OCI-LY1 (cell line): ENCODE results near the gene NTF3.

Experiments used
- H2AFZ ChIP-seq: fragments of 200-600 bp; sonication (generic), shearing (Covaris generic); 2 replicates; pipeline ENCODE4 v1.6.0; 2014; ENCODE audit warnings: antibody characterized with exemption, mild to moderate bottlenecking, low read length
- H3F3A ChIP-seq: fragments of 200-600 bp; sonication (generic), shearing (Covaris generic); 2 replicates; pipeline ENCODE4 v1.6.0; 2014; ENCODE audit warnings: mild to moderate bottlenecking, antibody characterized with exemption, low read length, moderate library complexity; ENCODE audit not compliant: insufficient read depth
- H3K27ac ChIP-seq: fragments of 200-600 bp; sonication (generic); 2 replicates; pipeline ENCODE4 v1.5.1; 2014; ENCODE audit warnings: low read length, mixed run types, mild to moderate bottlenecking, low read depth; ENCODE audit not compliant: poor library complexity, severe bottlenecking
- H3K27me3 ChIP-seq: fragments of 200-600 bp; sonication (generic); 2 replicates; pipeline ENCODE4 v1.6.0; 2014; ENCODE audit warnings: antibody characterized with exemption, mild to moderate bottlenecking, low read length, moderate library complexity; ENCODE audit not compliant: insufficient read depth
- H3K36me3 ChIP-seq: fragments of 200-600 bp; sonication (generic); 2 replicates; pipeline ENCODE4 v1.6.1; 2014; ENCODE audit warnings: mild to moderate bottlenecking, antibody characterized with exemption, low read length, moderate library complexity, mixed read lengths; ENCODE audit not compliant: insufficient read depth
- H3K4me1 ChIP-seq: fragments of 200-600 bp; sonication (generic); 2 replicates; pipeline ENCODE4 v1.5.1; 2014; ENCODE audit warnings: mild to moderate bottlenecking, low read length, moderate library complexity; ENCODE audit not compliant: insufficient read depth, severe bottlenecking
- H3K4me2 ChIP-seq: fragments of 200-600 bp; sonication (generic), shearing (Covaris generic); 2 replicates; pipeline ENCODE4 v1.6.1; 2014; ENCODE audit warnings: low read length
- H3K4me3 ChIP-seq: fragments of 200-600 bp; sonication (generic); 2 replicates; pipeline ENCODE4 v1.5.1; 2014; ENCODE audit warnings: low read length, low read depth, mild to moderate bottlenecking, mixed read lengths; ENCODE audit not compliant: poor library complexity, severe bottlenecking
- H3K79me2 ChIP-seq: fragments of 200-600 bp; shearing (Covaris generic); 2 replicates; pipeline ENCODE4 v1.6.1; 2016; ENCODE audit warnings: mixed run types, low read length, mixed read lengths; ENCODE audit not compliant: insufficient read depth
- H3K9ac ChIP-seq: fragments of 200-600 bp; sonication (generic), shearing (Covaris generic); 2 replicates; pipeline ENCODE4 v1.6.1; 2014; ENCODE audit warnings: mild to moderate bottlenecking, low read length, mixed read lengths
- H3K9me2 ChIP-seq: fragments of 200-600 bp; sonication (generic), shearing (Covaris generic); 2 replicates; pipeline ENCODE4 v1.6.1; 2014; ENCODE audit warnings: low read depth, mild to moderate bottlenecking, low read length, mixed read lengths
- H3K9me3 ChIP-seq: fragments of 200-600 bp; shearing (Covaris generic); 2 replicates; pipeline ENCODE4 v1.6.1; 2014; ENCODE audit warnings: low read length, mixed read lengths
- H4K20me1 ChIP-seq: fragments of 200-600 bp; sonication (generic), shearing (Covaris generic); 2 replicates; pipeline ENCODE4 v1.6.0; 2016; ENCODE audit warnings: mild to moderate bottlenecking, low read length; ENCODE audit not compliant: insufficient read depth
- CTCF ChIP-seq: fragments of 200-600 bp; sonication (generic), shearing (Covaris generic); IDR thresholded peaks from 2 replicates; pipeline ENCODE4 v1.5.1; 2017; ENCODE audit warnings: mild to moderate bottlenecking, antibody characterized with exemption, low read length, moderate library complexity, mixed read lengths
- EZH2 ChIP-seq: fragments of 200-600 bp; sonication (generic), shearing (Covaris generic); IDR thresholded peaks from 2 replicates; pipeline ENCODE4 v1.8.0; 2017; ENCODE audit warnings: borderline replicate concordance, mixed run types, mild to moderate bottlenecking, antibody characterized with exemption, low read length, moderate library complexity, mixed read lengths

The NTF3 gene

DNA sequence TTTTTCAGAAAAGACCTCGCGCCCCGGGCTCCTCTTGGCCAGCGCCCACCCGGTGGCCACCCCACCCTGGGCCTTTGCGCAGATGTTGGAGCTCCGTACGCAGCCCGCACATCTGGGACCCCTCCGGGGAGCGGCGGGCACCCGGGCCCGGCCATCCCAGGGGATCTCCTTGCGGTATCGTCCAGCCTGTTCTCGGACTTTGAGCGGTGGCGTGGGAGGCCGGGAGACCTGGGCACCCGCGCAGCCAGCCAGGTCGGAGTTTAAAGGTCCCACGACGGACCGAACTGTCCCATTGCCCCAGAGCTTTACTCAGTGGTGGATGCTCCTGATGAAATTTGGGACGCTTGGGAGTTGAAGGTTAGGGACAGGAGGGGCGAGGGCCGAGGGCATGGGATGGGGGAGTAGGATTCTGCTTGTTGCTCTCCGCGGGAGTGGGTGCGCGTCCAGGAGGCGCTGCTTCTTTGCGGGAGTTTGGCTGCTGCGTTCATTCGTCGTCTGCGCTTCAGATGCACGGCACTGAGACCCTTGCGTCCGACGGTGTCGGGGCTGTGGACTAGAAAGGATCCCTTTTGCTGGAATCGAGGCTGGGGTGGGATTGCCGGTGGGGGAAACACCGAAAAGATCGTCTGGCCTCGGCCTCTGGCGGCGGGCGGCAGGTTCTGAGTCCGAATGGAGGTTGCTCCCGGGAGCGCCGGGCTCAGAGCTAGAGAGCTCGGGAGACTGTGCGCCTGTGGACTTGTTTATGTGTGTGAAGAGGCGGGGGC is 1.4 kb downstream of the NTF3 start:
- Histone ChIP-seq H3K9me2 (no peaks in the 10 kb centered on the region), H3K9me3 (no peaks in the 10 kb centered on the region), H4K20me1 (no peaks in the 10 kb centered on the region), H2AFZ (no peak overlapping the region), H3F3A (no peaks in the 10 kb centered on the region), H3K27ac (no peak overlapping the region), H3K4me2 (no peak overlapping the region), H3K27me3 (no peaks in the 10 kb centered on the region), H3K4me3 (no peak overlapping the region), H3K36me3 (no peaks in the 10 kb centered on the region), H3K79me2 (no peaks in the 10 kb centered on the region), H3K4me1 (no peaks in the 10 kb centered on the region), H3K9ac (no peak overlapping the region)
- no peak for TF ChIP-seq EZH2
- TF ChIP-seq CTCF: no peak

GRCh38 chr12:5433845-5434646 is 2.1 kb downstream of the NTF3 start:
- Histone ChIP-seq H3K27ac (no peak overlapping the region), H3K36me3 (no peaks in the 10 kb centered on the region), H3K4me3 (no peak overlapping the region), H2AFZ (no peak overlapping the region), H3K4me1 (no peaks in the 10 kb centered on the region), H3K27me3 (no peaks in the 10 kb centered on the region), H3K9me3 (no peaks in the 10 kb centered on the region), H3K9ac (no peak overlapping the region), H3F3A (no peaks in the 10 kb centered on the region), H3K4me2 (no peak overlapping the region), H3K9me2 (no peaks in the 10 kb centered on the region), H3K79me2 (no peaks in the 10 kb centered on the region), H4K20me1 (no peaks in the 10 kb centered on the region)
- TF ChIP-seq CTCF (no peak), EZH2 (no peak)

DNA sequence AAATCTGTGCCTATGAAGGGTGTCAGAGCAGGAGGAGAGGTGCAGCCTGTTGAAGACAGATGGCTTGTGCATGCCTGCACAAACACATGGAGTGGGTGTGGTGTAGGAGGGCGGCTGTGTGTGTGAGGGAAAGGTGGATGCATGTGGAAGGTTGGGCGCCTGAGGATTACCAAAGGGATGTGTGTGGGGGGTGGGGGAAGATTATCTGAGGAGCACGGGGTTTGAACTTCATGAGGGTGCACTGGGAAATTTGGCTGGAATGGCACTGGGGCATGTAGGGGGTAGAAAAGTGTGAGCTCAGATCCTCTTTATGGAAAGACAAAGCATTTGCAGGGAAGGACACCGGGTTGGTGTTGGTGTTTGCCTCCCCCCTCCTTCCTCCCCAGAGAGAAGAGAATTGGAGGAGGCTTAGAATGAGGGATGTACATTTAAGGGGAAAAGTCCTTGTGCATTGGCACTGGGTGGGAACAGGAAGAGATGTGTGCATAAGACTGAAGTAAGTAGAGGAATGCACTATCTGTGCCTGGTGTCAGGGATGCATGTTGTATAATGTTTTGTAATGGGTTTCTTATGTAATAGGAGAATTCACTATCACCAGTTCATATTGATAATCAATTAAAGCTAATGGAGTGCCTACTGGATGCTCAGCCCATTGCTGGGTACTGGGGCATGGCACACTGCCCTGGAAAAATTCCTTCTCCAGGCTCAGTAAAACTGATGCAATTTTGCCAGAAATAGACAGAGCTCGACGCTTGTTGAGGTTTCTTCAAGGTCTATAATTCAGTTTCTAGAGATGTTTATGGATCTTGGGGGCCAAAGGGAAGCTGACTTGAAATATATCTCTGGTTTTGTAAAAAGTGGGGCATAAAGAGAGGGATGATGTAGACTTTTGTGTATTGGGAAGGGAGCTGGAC is 3.0 kb downstream of the NTF3 start:
- Histone ChIP-seq H3K27me3 (no peaks in the 10 kb centered on the region), H4K20me1 (no peaks in the 10 kb centered on the region), H3K36me3 (no peaks in the 10 kb centered on the region), H3F3A (no peaks in the 10 kb centered on the region), H3K79me2 (no peaks in the 10 kb centered on the region), H3K9me3 (no peaks in the 10 kb centered on the region), H2AFZ (no peak overlapping the region), H3K4me2 (no peak overlapping the region), H3K4me1 (no peaks in the 10 kb centered on the region), H3K4me3 (no peak overlapping the region), H3K27ac (no peak overlapping the region), H3K9ac (no peak overlapping the region), H3K9me2 (no peaks in the 10 kb centered on the region)
- TF ChIP-seq CTCF (no peak), EZH2 (no peak)
